22Rv1 (cell line): Measurements from ENCODE around the gene AZGP1.
"Not testable (repeated sequence)": the region's sequence is repeated elsewhere in the genome, so short reads cannot be mapped to it uniquely, and the experiment has no call there.

Source experiments
- H3K27ac ChIP-seq: fragments of 450-650 bp; 2 replicates; pipeline ENCODE4 v1.5.1; 2017
- ZFX ChIP-seq: fragments of 450-650 bp; IDR thresholded peaks from 2 replicates; pipeline ENCODE4 v1.6.1; 2017; ENCODE audit warnings: antibody characterized with exemption, borderline replicate concordance
- TF ChIP-seq, protein P1 (sequence below): fragments of 450-650 bp; IDR thresholded peaks from 2 replicates; pipeline ENCODE4 v1.5.1; 2017; ENCODE audit warnings: mild to moderate bottlenecking

AZGP1 gene

DNA sequence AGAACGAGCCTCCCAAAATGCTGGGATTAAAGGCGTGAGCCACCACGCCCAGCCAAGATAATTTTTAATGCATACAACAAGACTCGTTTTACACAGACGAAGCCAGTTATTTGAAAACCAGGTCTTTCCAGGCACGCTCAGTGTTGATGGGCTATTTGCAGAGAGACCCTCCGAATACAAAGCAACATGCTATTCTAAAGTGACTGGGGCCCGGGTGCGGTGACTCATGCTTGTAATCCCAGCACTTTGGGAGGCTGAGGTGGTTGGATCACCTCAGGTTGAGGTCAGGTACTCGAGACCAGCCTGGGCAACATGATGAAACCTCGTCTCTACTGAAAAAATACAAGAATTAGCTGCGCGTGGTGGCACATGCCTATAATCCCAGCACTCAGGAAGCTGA lies 795 bp upstream of the AZGP1 start:
- TF ChIP-seq, protein P1, sequence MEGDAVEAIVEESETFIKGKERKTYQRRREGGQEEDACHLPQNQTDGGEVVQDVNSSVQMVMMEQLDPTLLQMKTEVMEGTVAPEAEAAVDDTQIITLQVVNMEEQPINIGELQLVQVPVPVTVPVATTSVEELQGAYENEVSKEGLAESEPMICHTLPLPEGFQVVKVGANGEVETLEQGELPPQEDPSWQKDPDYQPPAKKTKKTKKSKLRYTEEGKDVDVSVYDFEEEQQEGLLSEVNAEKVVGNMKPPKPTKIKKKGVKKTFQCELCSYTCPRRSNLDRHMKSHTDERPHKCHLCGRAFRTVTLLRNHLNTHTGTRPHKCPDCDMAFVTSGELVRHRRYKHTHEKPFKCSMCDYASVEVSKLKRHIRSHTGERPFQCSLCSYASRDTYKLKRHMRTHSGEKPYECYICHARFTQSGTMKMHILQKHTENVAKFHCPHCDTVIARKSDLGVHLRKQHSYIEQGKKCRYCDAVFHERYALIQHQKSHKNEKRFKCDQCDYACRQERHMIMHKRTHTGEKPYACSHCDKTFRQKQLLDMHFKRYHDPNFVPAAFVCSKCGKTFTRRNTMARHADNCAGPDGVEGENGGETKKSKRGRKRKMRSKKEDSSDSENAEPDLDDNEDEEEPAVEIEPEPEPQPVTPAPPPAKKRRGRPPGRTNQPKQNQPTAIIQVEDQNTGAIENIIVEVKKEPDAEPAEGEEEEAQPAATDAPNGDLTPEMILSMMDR, result no peak
- TF ChIP-seq ZFX, result no peak
- peak overlapping the region; percentile 68 for H3K27ac ChIP-seq

DNA sequence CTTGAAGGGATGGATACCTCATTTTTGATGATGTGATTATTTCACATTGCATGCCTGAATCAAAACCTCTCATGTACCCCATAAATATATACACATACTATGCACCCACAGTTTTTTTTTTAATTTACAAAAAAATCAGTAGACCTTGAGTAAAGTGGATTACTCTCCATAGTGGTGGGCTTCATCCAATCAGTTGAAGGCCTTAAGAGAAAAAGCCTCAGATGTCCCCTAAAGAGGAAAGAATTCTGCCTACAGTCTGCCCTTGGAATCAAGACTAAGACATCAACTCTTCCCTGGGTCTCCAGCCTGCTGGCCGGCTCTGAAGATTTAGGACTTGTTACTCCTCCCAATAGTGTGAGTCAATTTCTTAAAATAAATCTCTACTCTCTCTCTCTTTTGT lies 1.1 kb downstream of the AZGP1 start:
- H3K27ac ChIP-seq, result peak overlapping the region; percentile 68; the same call in 1 of the 2 replicates
- TF ChIP-seq, protein P1, result no peak
- TF ChIP-seq ZFX, result no peak

DNA sequence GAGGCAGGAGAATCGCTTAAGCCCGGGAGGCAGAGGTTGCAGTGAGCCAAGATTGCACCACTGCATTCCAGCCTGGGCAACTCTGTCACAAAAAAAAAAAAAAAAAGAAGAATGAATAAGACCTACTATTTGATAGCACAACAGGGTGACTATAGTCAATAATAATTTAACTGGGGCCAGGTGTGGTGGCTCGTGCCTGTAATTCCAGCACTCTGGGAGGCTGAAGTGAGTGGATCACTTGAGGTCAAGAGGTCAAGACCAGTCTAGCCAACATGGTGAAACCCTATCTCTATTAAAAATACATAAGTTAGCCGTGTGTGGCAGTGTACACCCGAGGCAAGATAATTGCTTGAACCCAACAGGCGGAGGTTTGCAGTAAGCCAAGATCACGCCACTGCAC lies 2.0 kb downstream of the AZGP1 start:
- not testable (repeated sequence) for H3K27ac ChIP-seq

DNA sequence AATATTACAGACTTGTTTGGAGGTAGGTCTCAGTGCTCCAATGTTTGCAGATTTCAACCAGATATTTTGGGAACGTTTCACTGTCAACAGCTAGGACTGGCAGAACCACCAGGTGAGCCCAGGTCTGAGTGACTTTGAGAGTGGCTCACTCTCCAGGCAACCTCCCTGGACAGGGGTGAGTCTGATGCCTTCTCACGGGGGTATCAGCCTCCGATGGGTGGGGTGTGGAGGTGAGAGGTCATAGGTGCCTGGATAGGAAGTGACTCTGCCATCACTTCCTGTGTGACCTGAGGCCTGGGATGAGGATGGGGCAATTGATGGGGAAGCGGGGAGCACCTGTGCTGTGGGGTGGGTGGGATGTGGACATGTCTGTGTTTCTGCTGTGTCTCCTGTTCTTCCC lies 4.6 kb downstream of the AZGP1 start:
- TF ChIP-seq ZFX, result no peak
- H3K27ac ChIP-seq, result no peak overlapping the region

DNA sequence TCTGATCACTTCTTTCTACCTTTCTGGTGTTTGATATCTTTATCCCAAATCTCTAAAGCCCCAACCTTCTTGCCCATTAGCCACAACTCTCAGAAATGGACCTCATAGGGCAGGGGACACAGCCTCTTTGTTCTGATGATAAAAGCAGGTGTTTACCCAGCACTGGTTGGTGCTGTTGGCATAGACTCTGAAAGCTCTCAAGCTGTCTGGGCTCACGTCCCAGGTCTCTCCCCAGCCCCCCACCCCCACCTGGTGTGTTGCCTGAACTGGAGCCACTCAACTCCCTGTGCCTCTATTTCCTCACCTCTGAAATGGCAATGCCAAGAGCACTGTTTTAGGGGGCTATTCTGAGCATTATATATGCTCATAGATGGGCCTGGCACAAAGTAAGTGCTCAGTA lies 6.0 kb downstream of the AZGP1 start:
- H3K27ac ChIP-seq, result not testable (repeated sequence)

DNA sequence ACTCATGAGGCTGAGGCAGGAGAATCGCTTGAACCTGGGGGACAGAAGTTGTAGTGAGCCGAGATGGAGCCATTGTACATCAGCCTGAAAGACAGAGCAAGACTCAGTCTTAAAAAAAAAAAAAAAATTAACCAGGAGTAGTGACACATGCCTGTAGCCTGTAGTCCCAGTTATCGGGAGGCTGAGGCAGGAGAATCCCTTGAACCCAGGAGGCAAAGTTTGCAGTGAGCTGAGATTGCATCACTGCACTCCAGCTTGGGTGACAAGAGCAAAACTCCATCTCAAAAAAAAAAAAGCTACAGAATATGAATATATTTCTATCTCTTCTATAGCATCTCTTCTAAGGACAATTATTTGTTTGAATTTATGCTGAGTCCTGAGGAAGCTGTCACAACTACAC lies 6.5 kb downstream of the AZGP1 start:
- H3K27ac ChIP-seq, result no peak overlapping the region
- TF ChIP-seq, protein P1, result no peak

DNA sequence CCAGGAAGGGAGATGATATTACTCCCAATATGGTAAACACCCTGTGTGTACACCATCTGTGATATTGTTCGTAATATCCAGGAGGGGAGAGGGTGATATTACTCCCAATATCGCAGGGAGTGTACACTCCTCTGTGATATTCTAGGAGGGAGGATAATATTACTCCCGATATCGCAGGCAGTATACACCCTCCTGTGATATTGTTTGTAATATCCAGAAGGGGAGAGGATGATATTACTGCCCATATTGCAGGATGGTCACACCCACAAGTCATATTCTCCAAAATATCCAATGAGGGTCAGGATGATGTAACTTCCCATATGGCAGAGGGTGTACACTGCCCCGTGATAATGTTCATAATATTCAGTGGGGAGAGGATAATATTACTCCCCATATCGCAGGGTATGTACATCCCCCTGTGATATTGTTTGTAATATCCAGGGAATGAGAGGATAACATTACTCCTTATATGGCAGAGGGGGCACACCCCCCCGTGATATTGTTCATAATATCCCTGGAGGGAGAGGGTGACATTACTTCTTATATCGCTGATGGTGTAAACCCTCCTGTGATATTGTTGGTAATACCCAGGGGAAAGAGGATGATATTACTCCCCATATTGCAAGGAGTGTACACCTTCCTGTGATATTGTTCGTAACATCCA lies 17.1 kb downstream of the AZGP1 start:
- TF ChIP-seq ZFX, result no peak
- TF ChIP-seq, protein P1, result no peak
- H3K27ac ChIP-seq, result no peak overlapping the region

DNA sequence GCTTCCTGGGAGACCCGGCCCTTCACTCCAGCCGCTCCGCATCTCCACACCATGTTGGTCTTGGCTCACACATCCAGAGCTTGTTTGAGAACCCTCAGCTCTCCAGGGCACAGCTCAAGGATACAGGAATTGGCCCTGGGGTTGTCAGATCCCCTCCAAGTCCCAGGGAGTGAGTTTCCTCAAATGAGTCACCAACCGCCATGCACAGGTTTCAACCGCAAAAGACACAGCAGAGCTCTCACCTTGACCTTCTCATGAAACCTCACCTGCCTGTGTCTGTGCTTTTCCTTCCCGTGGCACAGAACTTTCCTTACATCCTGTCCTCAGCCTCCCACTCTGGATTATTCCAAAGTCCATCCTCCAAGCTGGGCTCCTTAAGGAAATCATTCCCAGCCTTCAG lies 20.6 kb downstream of the AZGP1 start:
- no peak for TF ChIP-seq ZFX
- TF ChIP-seq, protein P1, result no peak
- H3K27ac ChIP-seq, result peak overlapping the region; percentile 19; the same call in 1 of the 2 replicates

DNA sequence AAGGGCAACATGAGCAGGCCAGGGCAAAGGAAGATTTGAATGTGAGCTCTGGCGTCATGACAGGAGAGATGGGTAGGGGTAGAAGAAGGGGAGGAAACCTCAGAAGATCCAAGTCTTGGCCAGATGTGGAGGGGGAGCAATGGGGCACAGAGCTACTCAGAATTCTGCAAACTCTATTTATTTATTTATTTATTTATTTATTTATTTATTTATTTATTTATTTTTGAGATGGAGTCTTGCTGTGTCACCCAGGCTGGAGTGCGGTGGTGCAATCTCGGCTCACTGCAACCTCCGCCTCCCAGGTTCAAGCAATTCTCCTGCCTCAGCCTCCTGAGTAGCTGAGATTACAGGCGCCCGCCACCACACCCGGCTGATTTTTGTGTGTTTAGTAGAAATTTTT lies 21.2 kb downstream of the AZGP1 start:
- H3K27ac ChIP-seq, result not testable (repeated sequence)

DNA sequence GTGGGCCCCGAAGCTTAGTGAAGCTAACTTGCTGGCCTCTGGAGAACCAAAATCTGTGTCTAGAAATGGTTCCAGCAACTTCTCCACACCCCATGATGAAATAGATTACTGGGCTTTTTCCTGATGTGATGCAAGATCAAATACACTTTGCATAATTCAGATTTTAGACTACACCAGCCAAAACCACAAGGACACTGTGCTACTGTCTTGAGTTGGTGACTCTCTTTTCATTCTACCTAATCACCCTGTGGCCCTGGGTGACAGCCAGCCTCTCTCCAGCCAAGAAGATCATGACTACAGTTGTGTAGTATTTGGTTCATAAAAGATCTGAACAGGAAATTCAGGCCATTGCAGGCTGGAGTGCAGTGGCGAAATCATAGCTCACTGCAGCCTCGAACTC lies 22.2 kb downstream of the AZGP1 start:
- no peak overlapping the region for H3K27ac ChIP-seq
- TF ChIP-seq, protein P1, result no peak
- TF ChIP-seq ZFX, result no peak

DNA sequence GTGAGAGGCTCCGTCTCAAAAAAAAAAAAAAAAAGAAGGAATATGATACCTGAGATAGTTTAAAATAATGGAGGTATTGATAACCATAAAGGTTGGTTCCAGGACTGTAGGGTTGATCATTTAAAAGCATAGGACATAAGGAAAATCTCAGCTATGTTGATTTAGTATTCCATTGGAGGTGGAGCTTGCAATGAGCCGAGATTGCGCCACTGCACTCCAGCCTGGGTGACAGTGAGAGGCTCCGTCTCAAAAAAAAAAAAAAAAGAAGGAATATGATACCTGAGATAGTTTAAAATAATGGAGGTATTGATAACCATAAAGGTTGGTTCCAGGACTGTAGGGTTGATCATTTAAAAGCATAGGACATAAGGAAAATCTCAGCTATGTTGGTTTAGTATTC lies 23.2 kb downstream of the AZGP1 start:
- H3K27ac ChIP-seq, result not testable (repeated sequence)

DNA sequence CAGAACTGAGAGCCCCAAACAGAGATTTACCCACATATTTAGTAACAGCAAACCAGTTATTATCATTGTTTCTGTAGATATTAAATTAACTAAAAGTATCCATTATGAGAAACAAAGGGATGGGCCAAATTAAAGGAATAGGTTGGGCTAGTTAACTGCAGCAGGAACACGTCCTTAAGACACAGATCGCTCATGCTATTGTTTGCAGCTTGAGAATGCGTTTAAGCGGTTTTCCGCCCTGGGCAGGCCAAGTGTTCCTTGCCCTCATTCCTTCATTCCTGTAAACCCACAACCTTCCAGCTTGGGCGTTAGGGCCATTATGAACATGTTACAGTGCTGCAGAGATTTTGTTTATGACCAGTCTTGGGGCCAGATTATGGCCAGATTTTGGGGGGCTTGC lies 25.0 kb downstream of the AZGP1 start:
- peak overlapping the region; percentile 61 for H3K27ac ChIP-seq
